ENCODE measurements around the gene ASB10. TPM values are rescaled to one million over a fixed set of nuclear protein-coding genes. Genes with fewer than 3 reads are reported as not detected.

The ASB10 gene
- total RNA-seq, 1 experiment from 2014 or later: not detected

DNA sequence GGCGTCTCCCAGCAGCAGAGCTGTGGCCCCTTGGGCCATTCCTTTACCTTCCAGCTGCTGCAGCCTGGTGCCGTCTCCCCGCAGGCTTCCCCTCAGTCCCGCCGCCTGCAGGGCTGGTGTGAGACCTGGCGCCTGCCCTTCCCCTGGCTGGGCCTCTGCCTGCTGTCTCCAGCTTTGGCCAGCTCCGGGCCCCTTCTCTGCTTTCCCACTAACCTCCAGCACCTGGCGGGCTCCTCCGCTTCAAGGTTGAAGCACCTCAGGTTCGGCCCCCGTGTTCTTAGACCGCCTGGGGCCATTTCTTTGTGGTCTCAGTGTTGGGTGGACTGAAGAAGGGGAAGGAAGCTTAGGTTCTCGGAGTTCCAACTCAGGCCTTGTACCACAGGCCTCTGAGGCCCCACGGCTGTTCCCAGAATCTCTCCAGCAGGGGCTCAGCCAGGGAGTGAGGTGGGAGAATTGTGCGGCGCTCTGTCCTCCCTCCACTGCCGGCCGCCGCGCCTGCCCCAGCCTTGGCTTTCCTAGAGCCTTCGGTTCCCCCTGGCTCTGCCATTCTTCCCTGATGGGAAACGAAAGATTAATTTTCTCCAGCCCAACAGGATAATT is 49.9 kb downstream of the ASB10 start (continued):
- TF ChIP-seq ATF6 (CRISPR knock-in tag; IDR thresholded peaks at IDR 0.05) (no peak), ELF4 (CRISPR knock-in tag; IDR thresholded peaks at IDR 0.05; ENCODE audit: low read depth) (no peak), NR3C1 (CRISPR knock-in tag; conservative IDR thresholded peaks at IDR 0.05; ENCODE audit: low read depth) (no peak), FOXJ3 (CRISPR knock-in tag; IDR thresholded peaks at IDR 0.05; ENCODE audit: borderline replicate concordance) (no peak), SMAD3 (CRISPR knock-in tag; IDR thresholded peaks at IDR 0.05; ENCODE audit: borderline replicate concordance) (no peak), OVOL2 (CRISPR knock-in tag; IDR thresholded peaks at IDR 0.05; ENCODE audit: borderline replicate concordance) (no peak)
- TF ChIP-seq, protein P1, sequence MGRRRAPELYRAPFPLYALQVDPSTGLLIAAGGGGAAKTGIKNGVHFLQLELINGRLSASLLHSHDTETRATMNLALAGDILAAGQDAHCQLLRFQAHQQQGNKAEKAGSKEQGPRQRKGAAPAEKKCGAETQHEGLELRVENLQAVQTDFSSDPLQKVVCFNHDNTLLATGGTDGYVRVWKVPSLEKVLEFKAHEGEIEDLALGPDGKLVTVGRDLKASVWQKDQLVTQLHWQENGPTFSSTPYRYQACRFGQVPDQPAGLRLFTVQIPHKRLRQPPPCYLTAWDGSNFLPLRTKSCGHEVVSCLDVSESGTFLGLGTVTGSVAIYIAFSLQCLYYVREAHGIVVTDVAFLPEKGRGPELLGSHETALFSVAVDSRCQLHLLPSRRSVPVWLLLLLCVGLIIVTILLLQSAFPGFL (CRISPR knock-in tag; IDR thresholded peaks at IDR 0.05; ENCODE audit: borderline replicate concordance): no peak
- TF ChIP-seq, protein P2, sequence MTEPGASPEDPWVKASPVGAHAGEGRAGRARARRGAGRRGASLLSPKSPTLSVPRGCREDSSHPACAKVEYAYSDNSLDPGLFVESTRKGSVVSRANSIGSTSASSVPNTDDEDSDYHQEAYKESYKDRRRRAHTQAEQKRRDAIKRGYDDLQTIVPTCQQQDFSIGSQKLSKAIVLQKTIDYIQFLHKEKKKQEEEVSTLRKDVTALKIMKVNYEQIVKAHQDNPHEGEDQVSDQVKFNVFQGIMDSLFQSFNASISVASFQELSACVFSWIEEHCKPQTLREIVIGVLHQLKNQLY (CRISPR knock-in tag; IDR thresholded peaks at IDR 0.05): no peak

DNA sequence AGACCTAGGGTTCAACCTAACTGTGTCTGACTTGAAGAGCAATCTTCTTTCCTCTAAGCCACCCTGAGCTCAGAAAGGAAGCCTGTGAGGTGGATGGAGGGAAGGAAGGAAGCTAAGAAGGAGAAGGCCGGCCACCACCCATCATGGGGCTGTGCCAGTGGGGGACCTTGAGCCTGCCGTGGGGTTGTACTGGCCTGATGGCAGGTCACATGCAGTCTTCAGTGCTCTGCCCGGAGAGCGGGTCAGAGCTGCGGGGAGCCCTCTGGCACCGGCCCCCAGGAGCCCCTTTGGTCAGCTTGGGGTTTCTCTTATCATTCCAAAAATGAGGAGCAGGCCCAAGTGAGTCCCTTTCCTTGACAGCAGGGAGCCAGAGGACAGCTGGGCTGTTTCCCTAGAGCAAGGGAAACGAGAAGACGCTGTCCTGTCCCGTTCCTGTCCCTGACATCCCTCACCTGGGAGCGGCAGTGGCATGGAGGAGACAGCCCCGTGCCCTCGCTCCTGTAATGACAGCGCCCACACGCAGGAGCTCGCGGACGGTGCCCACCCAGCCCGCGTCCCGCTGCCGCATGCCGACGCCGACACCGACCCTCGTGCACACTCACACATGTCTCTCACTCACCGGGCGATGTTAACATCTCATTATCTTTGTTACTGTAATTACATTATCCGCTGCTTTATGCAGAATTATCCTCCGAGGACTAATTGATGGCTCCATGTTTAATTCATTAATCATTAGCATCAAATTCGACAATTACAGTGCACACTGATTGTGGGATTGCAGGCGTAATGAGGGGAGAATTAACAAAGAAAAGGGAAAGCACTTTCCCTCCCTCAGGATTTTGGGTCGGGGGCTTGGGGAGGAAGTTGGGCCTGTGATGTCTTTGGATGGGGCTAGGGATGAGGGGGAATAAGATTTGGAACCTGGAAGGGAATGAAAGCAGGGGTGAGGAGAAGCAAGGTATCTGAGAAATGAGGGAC is 50.9 kb downstream of the ASB10 start:
- DNase-seq (ENCODE audit: low spot score) (peak; percentile 5), ATAC-seq (no peak)
- TF ChIP-seq NR1H2 (CRISPR knock-in tag; IDR thresholded peaks at IDR 0.05) (no peak), OVOL2 (CRISPR knock-in tag; IDR thresholded peaks at IDR 0.05; ENCODE audit: borderline replicate concordance) (no peak), ESRRA (CRISPR knock-in tag; IDR thresholded peaks at IDR 0.05; ENCODE audit: borderline replicate concordance) (no peak), SOX15 (CRISPR knock-in tag; IDR thresholded peaks at IDR 0.05) (no peak), JUN (CRISPR knock-in tag; IDR thresholded peaks at IDR 0.05) (no peak), FOXK1 (CRISPR knock-in tag; IDR thresholded peaks at IDR 0.05) (no peak), CTCF (IDR thresholded peaks at IDR 0.05) (no peak), ELF4 (CRISPR knock-in tag; IDR thresholded peaks at IDR 0.05; ENCODE audit: low read depth) (no peak), ARID4B (CRISPR knock-in tag; IDR thresholded peaks at IDR 0.05; ENCODE audit: borderline replicate concordance) (no peak), ZNF121 (CRISPR knock-in tag; IDR thresholded peaks at IDR 0.05) (no peak), ZNF416 (CRISPR knock-in tag; IDR thresholded peaks at IDR 0.05) (no peak)
- TF ChIP-seq, protein P3, sequence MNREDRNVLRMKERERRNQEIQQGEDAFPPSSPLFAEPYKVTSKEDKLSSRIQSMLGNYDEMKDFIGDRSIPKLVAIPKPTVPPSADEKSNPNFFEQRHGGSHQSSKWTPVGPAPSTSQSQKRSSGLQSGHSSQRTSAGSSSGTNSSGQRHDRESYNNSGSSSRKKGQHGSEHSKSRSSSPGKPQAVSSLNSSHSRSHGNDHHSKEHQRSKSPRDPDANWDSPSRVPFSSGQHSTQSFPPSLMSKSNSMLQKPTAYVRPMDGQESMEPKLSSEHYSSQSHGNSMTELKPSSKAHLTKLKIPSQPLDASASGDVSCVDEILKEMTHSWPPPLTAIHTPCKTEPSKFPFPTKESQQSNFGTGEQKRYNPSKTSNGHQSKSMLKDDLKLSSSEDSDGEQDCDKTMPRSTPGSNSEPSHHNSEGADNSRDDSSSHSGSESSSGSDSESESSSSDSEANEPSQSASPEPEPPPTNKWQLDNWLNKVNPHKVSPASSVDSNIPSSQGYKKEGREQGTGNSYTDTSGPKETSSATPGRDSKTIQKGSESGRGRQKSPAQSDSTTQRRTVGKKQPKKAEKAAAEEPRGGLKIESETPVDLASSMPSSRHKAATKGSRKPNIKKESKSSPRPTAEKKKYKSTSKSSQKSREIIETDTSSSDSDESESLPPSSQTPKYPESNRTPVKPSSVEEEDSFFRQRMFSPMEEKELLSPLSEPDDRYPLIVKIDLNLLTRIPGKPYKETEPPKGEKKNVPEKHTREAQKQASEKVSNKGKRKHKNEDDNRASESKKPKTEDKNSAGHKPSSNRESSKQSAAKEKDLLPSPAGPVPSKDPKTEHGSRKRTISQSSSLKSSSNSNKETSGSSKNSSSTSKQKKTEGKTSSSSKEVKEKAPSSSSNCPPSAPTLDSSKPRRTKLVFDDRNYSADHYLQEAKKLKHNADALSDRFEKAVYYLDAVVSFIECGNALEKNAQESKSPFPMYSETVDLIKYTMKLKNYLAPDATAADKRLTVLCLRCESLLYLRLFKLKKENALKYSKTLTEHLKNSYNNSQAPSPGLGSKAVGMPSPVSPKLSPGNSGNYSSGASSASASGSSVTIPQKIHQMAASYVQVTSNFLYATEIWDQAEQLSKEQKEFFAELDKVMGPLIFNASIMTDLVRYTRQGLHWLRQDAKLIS (CRISPR knock-in tag; IDR thresholded peaks at IDR 0.05; ENCODE audit: borderline replicate concordance): no peak
- TF ChIP-seq, protein P4, sequence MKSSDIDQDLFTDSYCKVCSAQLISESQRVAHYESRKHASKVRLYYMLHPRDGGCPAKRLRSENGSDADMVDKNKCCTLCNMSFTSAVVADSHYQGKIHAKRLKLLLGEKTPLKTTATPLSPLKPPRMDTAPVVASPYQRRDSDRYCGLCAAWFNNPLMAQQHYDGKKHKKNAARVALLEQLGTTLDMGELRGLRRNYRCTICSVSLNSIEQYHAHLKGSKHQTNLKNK (CRISPR knock-in tag; IDR thresholded peaks at IDR 0.05): no peak
- H3K36me3 Mint-ChIP-seq: peaks cover 25% of the 10 kb centered on the region
- no peak overlapping the region for H3K4me3 Mint-ChIP-seq
- H3K27ac Mint-ChIP-seq: no peak overlapping the region
- no peaks in the 10 kb centered on the region for H3K27me3 Mint-ChIP-seq (ENCODE audit: low read depth)
- CTCF ChIA-PET: interaction anchor here (0.6 to 4.3 kb wide), 5 partner anchors 11 to 50 kb away, joined by 3 to 59 read pairs (median 5); partner anchors contain the start of gene GBX1
- H3K9me3 Mint-ChIP-seq: no peaks in the 10 kb centered on the region
- POLR2A ChIA-PET: no interaction called here
- H3K4me1 Mint-ChIP-seq: peaks cover 21% of the 10 kb centered on the region
